Right cardiac atrium (tissue), 5 donors: ENCODE results near the gene EIF3K. TPM values are rescaled to one million over a fixed set of nuclear protein-coding genes. Genes with fewer than 3 reads are reported as not detected.

Source experiments
- ATAC-seq, 2 donors: fragments of 200-7000 bp; cut with Tn5 transposase; one replicate each; pipeline versions ENCODE4 v1.8.0 to v1.9.1; 2020; ENCODE audit warnings: moderate library complexity in 2 of 2, mild to moderate bottlenecking in 1 of 2
- DNase-seq, 3 donors: peaks; one replicate each; pipeline ENCODE4 v3.0.0-alpha.2; 2020
- H3K27ac ChIP-seq: one replicate; pipeline ENCODE4 v1.5.1; 2013; ENCODE audit warnings: mild to moderate bottlenecking, low read length, control low read depth, moderate library complexity
- H3K27me3 ChIP-seq: one replicate; pipeline ENCODE4 v1.6.1; 2013; ENCODE audit not compliant: control insufficient read depth, insufficient read depth
- H3K4me1 ChIP-seq: one replicate; pipeline ENCODE4 v1.6.1; 2013; ENCODE audit warnings: low read length; ENCODE audit not compliant: control insufficient read depth, insufficient read depth
- H3K4me3 ChIP-seq: one replicate; pipeline ENCODE4 v1.5.1; 2013; ENCODE audit warnings: low read length, control low read depth
- H3K9me3 ChIP-seq: one replicate; pipeline ENCODE4 v1.6.1; 2013; ENCODE audit warnings: low read length; ENCODE audit not compliant: control insufficient read depth
- WGBS: extraction: QIAGEN DNeasy Blood & Tissue Kit; methylation state at CpG from one replicate; pipeline ENCODE4 v1.1.7; 2013; 5-methylcytosine and 5-hydroxymethylcytosine counted together
- intact Hi-C, 4 donors: fragments of 100-400 bp; cut with DNase I; formaldehyde crosslinking; loops; one replicate each; pipeline versions ENCODE4 v1.11.0 to v1.14.0; 2022 to 2023
- polyA plus RNA-seq: library from polyadenylated mRNA; stranded (reverse); fragments of 200-250 nt; gene quantifications from one replicate; pipeline ENCODE4 v1.2.3, GENCODE V29; 2013
- total RNA-seq, 4 donors: library from RNA; stranded (reverse); fragmentation: NEBNext Ultra II Directional; extraction: Animal tissue kit (Norgen Biotek cat#: 25700); gene quantifications; one replicate each; pipeline ENCODE4 v1.2.1, GENCODE V29; 2021
- donor health status: healthy with polysubstance abuse.
- donor health status: DM: no; HTN: yes; CAD: no.
- donor health status: DM: no; HTN: no; CAD: no.
- donor health status: DM: no; HTN: yes; CAD: no; lungs with severe emphysema.
- donor health status: DM: yes; HTN: yes; CAD: no.

EIF3K gene
- total and polyA plus RNA-seq, 5 donors = 477 to 829 (median 554) TPM

- Histone ChIP-seq H3K4me3 (peak overlapping the region; percentile 93), H3K4me1 (peaks cover 12% of the 10 kb centered on the region), H3K27ac (peak overlapping the region; percentile 80), H3K27me3 (no peaks in the 10 kb centered on the region), H3K9me3 (no peaks in the 10 kb centered on the region)
- intact Hi-C loops = loop anchor here (5.0 to 10.0 kb wide), 7 partner anchors 33 to 185 kb away; partner anchors contain the start of gene ECH1 (in 2 of the 4)
- DNase-seq (peak in 2 of 3 donors; percentile 62 to 66), ATAC-seq (peak in 1 of 2 donors; percentile 6)
- WGBS = 8% methylated on average over 15 of the region's 15 CpGs
These were observed 30.6 kb downstream of the EIF3K start for GRCh38 chr19:38649305-38650171.

GRCh38 chr19:38650172-38650775 lies 31.3 kb downstream of the EIF3K start:
- 27% methylated on average over 8 of the region's 8 CpGs for WGBS
- peak overlapping the region; percentile 80 for H3K27ac ChIP-seq
- no peaks in the 10 kb centered on the region for H3K9me3 ChIP-seq
- peaks cover 17% of the 10 kb centered on the region for H3K4me1 ChIP-seq
- H3K27me3 ChIP-seq = no peaks in the 10 kb centered on the region
- DNase-seq (peak in 2 of 3 donors; percentile 33 to 50), ATAC-seq (no peak)
- H3K4me3 ChIP-seq = peak overlapping the region; percentile 93
- intact Hi-C loops = loop anchor here in 3 of 4 donors (5.0 to 10.0 kb wide), 5 partner anchors 42 to 77 kb away; no protein-coding TSS in a partner anchor

DNA sequence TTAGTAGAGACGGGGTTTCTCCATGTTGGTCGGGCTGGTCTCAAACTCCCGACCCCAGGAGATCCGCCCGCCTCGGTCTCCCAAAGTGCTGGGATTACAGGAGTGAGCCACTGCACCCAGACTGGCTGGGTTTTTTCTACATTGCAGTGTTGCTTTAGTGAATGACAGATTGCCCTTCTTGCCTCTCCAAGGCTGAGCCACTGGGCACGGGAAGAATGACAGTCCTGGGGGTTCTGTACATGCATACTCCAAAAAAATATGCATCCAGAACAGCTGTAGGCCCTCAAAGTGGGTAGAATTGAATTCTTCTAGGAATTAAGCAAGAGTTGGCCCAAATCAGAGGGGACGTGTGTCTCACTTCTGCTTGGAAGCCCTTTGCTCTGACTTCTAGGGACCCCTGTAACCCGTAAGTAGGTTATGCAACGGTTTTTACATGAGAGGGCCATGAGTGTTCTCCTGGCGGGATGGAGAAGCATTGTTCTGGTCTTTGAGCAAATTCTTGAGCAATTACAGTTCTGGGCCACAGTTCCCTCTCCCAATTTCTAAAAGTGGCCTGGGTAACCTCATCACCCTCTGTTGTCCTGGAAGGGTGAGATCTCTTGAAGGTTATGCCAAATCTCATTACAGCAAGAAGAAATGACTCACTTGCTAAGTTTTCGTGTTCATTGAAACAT lies 32.1 kb downstream of the EIF3K start:
- intact Hi-C loops = loop anchor here in 3 of 4 donors (5.0 to 10.0 kb wide), 5 partner anchors 41 to 76 kb away; no protein-coding TSS in a partner anchor
- peaks cover 21% of the 10 kb centered on the region for H3K4me1 ChIP-seq
- peak overlapping the region; percentile 80 for H3K27ac ChIP-seq
- peak overlapping the region; percentile 93 for H3K4me3 ChIP-seq
- H3K27me3 ChIP-seq = no peaks in the 10 kb centered on the region
- peak; percentile 28 to 30 for ATAC-seq
- 43% methylated on average over 12 of the region's 12 CpGs for WGBS
- peak; percentile 41 to 52 (median 47) for DNase-seq
- H3K9me3 ChIP-seq = no peaks in the 10 kb centered on the region

- DNase-seq (peak; percentile 59 to 83 (median 68)), ATAC-seq (peak; percentile 26 to 58)
- no peaks in the 10 kb centered on the region for H3K9me3 ChIP-seq
- peaks cover 33% of the 10 kb centered on the region for H3K4me1 ChIP-seq
- no peak overlapping the region for H3K4me3 ChIP-seq
- WGBS = 26% methylated on average over 7 of the region's 7 CpGs
- H3K27me3 ChIP-seq = no peaks in the 10 kb centered on the region
- intact Hi-C loops = loop anchor here in 3 of 4 donors (5.0 to 10.0 kb wide), 5 partner anchors 39 to 74 kb away; no protein-coding TSS in a partner anchor
- H3K27ac ChIP-seq = peak overlapping the region; percentile 100
These were observed 34.1 kb downstream of the EIF3K start for GRCh38 chr19:38653028-38653571.

DNA sequence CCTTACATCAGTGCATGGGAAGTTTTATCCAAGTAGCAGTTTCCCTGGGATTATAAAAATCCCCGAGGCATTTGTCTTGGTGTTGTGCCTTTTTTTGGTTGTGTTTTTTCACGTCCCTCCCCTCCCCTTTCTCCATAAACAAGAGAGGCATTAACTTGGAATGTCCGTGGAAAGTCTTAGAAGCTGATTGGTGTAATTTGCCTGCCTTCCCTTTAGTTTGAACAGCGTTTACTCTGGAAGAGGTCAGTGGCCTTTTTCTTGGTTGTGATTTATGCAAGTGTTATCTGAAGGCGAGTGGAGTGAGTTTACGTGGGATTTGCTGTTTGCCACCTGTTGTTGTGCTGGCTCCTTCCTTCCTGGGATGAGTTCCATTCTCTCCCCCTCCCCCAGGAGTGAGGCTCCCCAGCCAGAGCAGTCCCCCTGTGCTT lies 35.7 kb downstream of the EIF3K start:
- no peaks in the 10 kb centered on the region for H3K9me3 ChIP-seq
- DNase-seq (no peak), ATAC-seq (no peak)
- H3K27me3 ChIP-seq = no peaks in the 10 kb centered on the region
- 15% methylated on average over 6 of the region's 6 CpGs for WGBS
- peaks cover 43% of the 10 kb centered on the region for H3K4me1 ChIP-seq
- H3K4me3 ChIP-seq = no peak overlapping the region
- intact Hi-C loops = loop anchor here (5.0 to 10.0 kb wide), 6 partner anchors 38 to 73 kb away; no protein-coding TSS in a partner anchor
- peak overlapping the region; percentile 78 for H3K27ac ChIP-seq

DNA sequence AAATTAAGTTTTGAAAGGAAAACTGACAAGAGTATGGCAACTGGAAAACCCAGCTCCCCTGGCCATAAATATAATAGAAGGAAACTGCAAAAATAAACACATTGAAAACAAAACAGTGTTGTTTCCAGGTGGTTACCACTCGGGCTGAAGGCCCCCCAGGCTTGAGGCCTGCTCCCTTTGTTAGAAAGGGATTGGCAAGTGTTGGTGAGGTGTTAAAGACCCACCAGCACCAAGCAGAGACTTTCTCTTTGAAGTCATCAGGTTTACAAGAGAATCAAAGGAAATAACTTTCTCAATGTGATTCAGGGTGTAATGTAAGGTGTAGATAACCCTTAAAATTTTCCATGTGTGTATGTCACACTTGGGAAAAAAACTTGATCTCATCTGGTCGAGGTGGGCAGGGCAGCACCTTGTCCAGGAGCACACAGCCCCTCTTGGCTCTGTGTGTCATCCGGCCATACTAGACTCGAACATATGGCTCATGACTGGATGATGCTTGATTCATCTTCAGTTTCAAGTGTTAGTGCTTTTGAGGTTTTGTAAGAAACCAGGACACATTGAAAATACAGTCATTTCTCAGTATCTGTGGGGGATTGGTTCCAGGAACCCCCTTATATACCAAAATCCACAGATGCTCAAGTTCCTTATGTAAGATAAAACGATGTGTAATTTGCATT lies 36.3 kb downstream of the EIF3K start:
- peaks cover 42% of the 10 kb centered on the region for H3K4me1 ChIP-seq

DNA sequence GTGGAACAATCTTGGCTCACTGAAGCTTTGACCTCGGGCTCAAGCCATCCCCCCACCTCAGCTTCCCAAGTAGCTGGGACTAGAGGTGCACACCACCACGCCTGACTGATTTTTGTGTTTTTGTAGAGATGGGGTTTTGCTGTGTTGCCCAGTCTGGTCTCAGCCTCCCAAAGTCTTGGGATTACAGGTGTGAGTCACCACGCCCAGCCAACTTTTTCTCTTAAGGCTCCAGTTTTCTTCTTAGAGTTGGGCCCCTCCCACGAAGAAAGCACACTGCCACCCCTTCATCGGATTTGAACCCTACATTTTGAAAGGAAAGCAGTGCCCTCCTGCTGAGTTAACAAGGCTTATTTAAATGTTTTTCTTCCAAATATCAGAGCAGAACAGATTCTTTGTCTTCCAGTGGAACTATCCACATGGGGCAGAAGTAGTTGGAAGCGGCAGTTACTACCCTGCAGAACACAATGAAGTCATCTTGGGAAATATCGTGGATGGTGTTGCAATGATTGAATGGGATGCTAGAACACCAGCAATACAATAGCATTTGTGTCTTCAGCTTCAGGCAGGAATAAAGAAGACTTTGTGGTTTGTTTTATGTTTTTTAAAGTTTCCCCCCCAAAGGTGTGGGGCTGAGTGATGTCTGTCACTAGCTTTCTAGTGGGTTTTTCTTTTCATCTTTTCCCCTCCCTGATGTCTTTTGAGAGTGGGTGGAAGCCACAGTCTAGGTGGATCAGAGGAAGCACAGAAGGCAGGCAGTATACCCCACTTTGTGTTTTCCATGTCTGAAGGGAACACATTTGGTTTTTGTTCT lies 37.4 kb downstream of the EIF3K start:
- 58% methylated on average over 7 of the region's 7 CpGs for WGBS
- Histone ChIP-seq H3K4me3 (no peak overlapping the region), H3K27me3 (no peaks in the 10 kb centered on the region), H3K9me3 (no peaks in the 10 kb centered on the region), H3K4me1 (peaks cover 45% of the 10 kb centered on the region), H3K27ac (peak overlapping the region; percentile 87)
- ATAC-seq (peak in 1 of 2 donors; percentile 23), DNase-seq (no peak)
- intact Hi-C loops = loop anchor here in 2 of 4 donors (5.0 to 10.0 kb wide), 2 partner anchors 58 to 66 kb away; no protein-coding TSS in a partner anchor

More for the DNA sequence above, 36.3 kb downstream of the EIF3K start:
- ATAC-seq (no peak), DNase-seq (peak in 1 of 3 donors; percentile 19)
- 43% methylated on average over 5 of the region's 5 CpGs for WGBS
- no peaks in the 10 kb centered on the region for H3K27me3 ChIP-seq
- no peaks in the 10 kb centered on the region for H3K9me3 ChIP-seq
- intact Hi-C loops = loop anchor here in 2 of 4 donors (5.0 to 10.0 kb wide), 2 partner anchors 60 to 67 kb away; no protein-coding TSS in a partner anchor
- no peak overlapping the region for H3K4me3 ChIP-seq
- peak overlapping the region; percentile 72 for H3K27ac ChIP-seq

GRCh38 chr19:38657633-38658222 lies 38.7 kb downstream of the EIF3K start:
- Histone ChIP-seq H3K27ac (peak overlapping the region; percentile 93), H3K27me3 (no peaks in the 10 kb centered on the region), H3K4me1 (peaks cover 42% of the 10 kb centered on the region), H3K4me3 (no peak overlapping the region), H3K9me3 (no peaks in the 10 kb centered on the region)
- ATAC-seq = no peak
- 55% methylated on average over 8 of the region's 8 CpGs for WGBS
- DNase-seq = peak in 1 of 3 donors; percentile 18
- intact Hi-C loops = loop anchor here in 2 of 4 donors (5.0 to 10.0 kb wide), 2 partner anchors 57 to 65 kb away; no protein-coding TSS in a partner anchor
